Activated CD8-positive, alpha-beta memory T cell treated with anti-CD3 and anti-CD28 coated beads, Interleukin-2, amount 10 ng/mL, durations not matched to agents 7 days and 5 days (primary cell): ENCODE results near the gene NLRC5. TPM values are rescaled to one million over a fixed set of nuclear protein-coding genes. Genes with fewer than 3 reads are reported as not detected.
A peak's percentile ranks its signal among the peaks of the same experiment; 100 is the strongest.
"Not testable (repeated sequence)": the region's sequence is repeated elsewhere in the genome, so short reads cannot be mapped to it uniquely, and the experiment has no call there.

ENCODE experiments used
- ATAC-seq: fragments of 150-1000 bp; cut with Tn5 transposase; one replicate; pipeline ENCODE4 v1.10.0; 2021; ENCODE audit warnings: moderate library complexity
- CTCF ChIA-PET: fragments of 350-600 bp; sonication (Branson Sonifier 250); formaldehyde crosslinking; loops from one replicate; lab custom pipeline; 2021; ENCODE audit warnings: antibody characterized with exemption; lab: Charles Lee
- DNase-seq: peaks from one replicate; pipeline ENCODE4 v3.0.0-alpha.2; 2020
- H3K27ac Mint-ChIP-seq: one replicate; pipeline ENCODE4 v1.8.0; 2021; ENCODE audit warnings: mild to moderate bottlenecking, mixed read lengths
- H3K27me3 Mint-ChIP-seq: one replicate; pipeline ENCODE4 v1.8.0; 2021; ENCODE audit warnings: mixed read lengths
- H3K36me3 Mint-ChIP-seq: one replicate; pipeline ENCODE4 v1.8.0; 2021; ENCODE audit warnings: mild to moderate bottlenecking, mixed read lengths
- H3K4me1 Mint-ChIP-seq: one replicate; pipeline ENCODE4 v1.8.0; 2021; ENCODE audit warnings: mixed read lengths
- H3K4me3 Mint-ChIP-seq: one replicate; pipeline ENCODE4 v1.8.0; 2021; ENCODE audit warnings: mild to moderate bottlenecking, moderate library complexity, mixed read lengths
- H3K9me3 Mint-ChIP-seq: one replicate; pipeline ENCODE4 v1.8.0; 2022; ENCODE audit warnings: low read depth, mixed read lengths
- total RNA-seq, 2 experiments: library from RNA; stranded (reverse); gene quantifications; one replicate each; pipeline ENCODE4 v1.2.3, GENCODE V29; 2021

The NLRC5 gene
- total RNA-seq, 2 experiments from 2014 or later, result 156 to 287 TPM

DNA sequence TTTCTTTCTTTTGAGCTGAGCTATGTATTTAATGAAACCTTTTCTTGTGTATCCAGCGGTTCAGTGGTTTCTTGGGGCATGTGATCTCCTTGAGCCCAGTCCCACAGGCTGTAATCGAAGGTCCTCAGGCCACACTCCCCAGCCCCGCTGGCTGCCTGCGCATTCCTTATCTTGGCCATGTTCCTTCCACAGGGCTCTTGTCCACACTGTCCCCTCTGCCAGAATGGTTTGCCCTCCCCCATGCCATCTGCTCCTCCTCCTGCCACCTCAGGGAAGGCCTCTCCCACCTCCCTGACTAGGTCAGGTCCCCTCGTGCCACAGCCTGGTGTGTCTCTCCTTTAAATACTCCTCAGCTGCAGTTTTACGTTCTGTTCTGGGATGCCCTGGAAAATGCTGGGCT lies 12.1 kb upstream of the NLRC5 start:
- Mint-ChIP-seq H3K4me1 (peaks cover 29% of the 10 kb centered on the region), H3K36me3 (peaks cover 11% of the 10 kb centered on the region), H3K27ac (no peak overlapping the region), H3K4me3 (no peak overlapping the region), H3K9me3 (no peaks in the 10 kb centered on the region), H3K27me3 (no peaks in the 10 kb centered on the region)
- ATAC-seq (no peak), DNase-seq (no peak)
- CTCF ChIA-PET, result interaction anchor here (0.9 to 6.3 kb wide), 3 partner anchors 11 to 18 kb away, joined by 3 to 59 read pairs (median 3); no protein-coding TSS in a partner anchor

DNA sequence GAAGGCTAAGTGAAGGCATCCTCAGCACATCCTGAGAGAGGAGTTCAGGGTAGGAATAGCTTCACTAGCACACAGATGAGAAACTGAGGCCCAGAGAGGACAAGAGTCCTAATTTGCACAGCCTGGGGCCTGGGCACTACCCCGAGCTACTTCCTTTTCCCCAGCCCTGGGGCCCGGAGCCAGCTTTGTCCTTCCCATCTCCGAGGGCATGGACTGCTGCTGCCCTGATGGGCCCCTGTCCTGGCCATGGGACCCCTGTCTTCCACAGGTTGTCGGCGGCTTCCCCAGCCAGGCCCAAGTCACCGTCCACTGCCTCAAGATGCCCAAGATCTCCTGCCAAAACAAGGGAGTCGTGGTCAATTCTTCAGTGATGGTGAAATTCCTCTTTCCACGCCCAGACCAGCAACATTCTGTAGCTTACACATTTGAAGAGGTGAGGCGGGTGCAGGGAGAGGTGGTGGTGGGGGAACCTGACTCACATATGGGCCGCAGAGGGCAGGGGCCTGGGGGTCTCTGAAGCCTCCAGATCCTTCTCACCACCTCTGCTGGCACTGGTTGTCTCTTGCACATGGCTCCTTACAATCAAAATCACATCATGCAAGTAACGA lies 11.4 kb upstream of the NLRC5 start:
- ATAC-seq (no peak), DNase-seq (no peak)
- Mint-ChIP-seq H3K27me3 (no peaks in the 10 kb centered on the region), H3K27ac (no peak overlapping the region), H3K4me1 (peaks cover 33% of the 10 kb centered on the region), H3K36me3 (peaks cover 16% of the 10 kb centered on the region), H3K4me3 (no peak overlapping the region), H3K9me3 (no peaks in the 10 kb centered on the region)
- CTCF ChIA-PET, result interaction anchor here (0.9 to 6.3 kb wide), 3 partner anchors 13 to 89 kb away, joined by 3 to 59 read pairs (median 3); no protein-coding TSS in a partner anchor

DNA sequence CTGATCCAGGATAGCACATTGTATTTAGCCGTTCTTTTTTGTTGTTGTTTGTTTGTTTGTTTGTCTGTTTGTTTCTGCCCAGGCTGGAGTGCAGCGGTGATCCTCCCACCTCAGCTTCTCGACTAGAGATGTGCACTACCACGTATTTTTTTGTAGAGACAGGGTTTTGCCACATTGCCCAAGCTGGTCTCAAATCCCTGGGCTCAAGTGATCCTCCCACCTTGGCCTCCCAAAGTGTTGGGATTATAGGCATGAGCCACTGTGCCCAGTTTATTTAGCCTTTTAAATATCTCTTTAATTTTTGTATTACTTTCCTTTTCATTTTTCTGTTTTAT lies 9.2 kb upstream of the NLRC5 start:
- Mint-ChIP-seq H3K27ac (no peak overlapping the region), H3K27me3 (no peaks in the 10 kb centered on the region), H3K4me1 (peaks cover 41% of the 10 kb centered on the region), H3K4me3 (no peak overlapping the region), H3K9me3 (no peaks in the 10 kb centered on the region), H3K36me3 (peaks cover 29% of the 10 kb centered on the region)
- no peak for DNase-seq
- CTCF ChIA-PET, result interaction anchor here (1.2 to 1.4 kb wide), 4 partner anchors 10 to 44 kb away, joined by 3 to 5 read pairs (median 4); no protein-coding TSS in a partner anchor
- ATAC-seq, result no peak

- no peaks in the 10 kb centered on the region for H3K27me3 Mint-ChIP-seq
- H3K9me3 Mint-ChIP-seq, result no peaks in the 10 kb centered on the region
- ATAC-seq (no peak), DNase-seq (no peak)
- H3K4me3 Mint-ChIP-seq, result no peak overlapping the region
- CTCF ChIA-PET, result interaction anchor here (1.2 to 1.4 kb wide), 3 partner anchors 11 to 17 kb away, joined by 4 to 5 read pairs (median 5); no protein-coding TSS in a partner anchor
- H3K36me3 Mint-ChIP-seq, result peaks cover 29% of the 10 kb centered on the region
- H3K27ac Mint-ChIP-seq, result no peak overlapping the region
- peaks cover 45% of the 10 kb centered on the region for H3K4me1 Mint-ChIP-seq
Measured at GRCh38 chr16:56980792-56981724, 8.3 kb upstream of the NLRC5 start.

DNA sequence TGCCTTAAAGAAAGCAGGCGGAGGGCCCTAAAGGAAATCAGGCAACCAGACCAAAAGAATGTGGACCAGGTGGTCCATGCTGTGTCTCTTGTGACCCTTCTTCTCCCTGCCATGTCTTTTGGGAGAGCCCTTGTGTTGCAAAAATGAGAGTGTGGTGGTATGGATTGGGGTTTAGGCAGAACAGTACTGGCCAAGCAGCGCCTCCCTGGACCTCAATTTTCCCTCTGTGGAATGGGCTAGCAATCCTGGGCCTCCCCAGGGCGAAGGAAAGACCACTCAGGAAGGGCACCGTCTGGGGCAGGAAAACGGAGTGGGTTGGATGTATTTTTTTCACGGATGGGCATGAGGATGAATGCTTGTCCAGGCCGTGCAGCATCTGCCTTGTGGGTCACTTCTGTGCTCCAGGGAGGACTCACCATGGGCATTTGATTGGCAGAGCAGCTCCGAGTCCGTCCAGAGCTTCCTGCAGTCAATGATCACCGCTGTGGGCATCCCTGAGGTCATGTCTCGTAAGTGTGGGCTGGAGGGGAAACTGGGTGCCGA lies 7.6 kb upstream of the NLRC5 start:
- H3K27ac Mint-ChIP-seq, result no peak overlapping the region
- H3K36me3 Mint-ChIP-seq, result peaks cover 29% of the 10 kb centered on the region
- no peak overlapping the region for H3K4me3 Mint-ChIP-seq
- H3K27me3 Mint-ChIP-seq, result no peaks in the 10 kb centered on the region
- DNase-seq (no peak), ATAC-seq (no peak)
- peaks cover 46% of the 10 kb centered on the region for H3K4me1 Mint-ChIP-seq
- no peaks in the 10 kb centered on the region for H3K9me3 Mint-ChIP-seq
- CTCF ChIA-PET, result interaction anchor here (1.2 to 8.7 kb wide), 2 partner anchors 8 to 16 kb away, joined by 3 to 75 read pairs; no protein-coding TSS in a partner anchor

- H3K4me3 Mint-ChIP-seq, result no peak overlapping the region
- CTCF ChIA-PET, result interaction anchor here (1.1 to 8.7 kb wide), 3 partner anchors 9 to 44 kb away, joined by 3 to 75 read pairs (median 3); no protein-coding TSS in a partner anchor
- DNase-seq, result no peak
- H3K4me1 Mint-ChIP-seq, result peaks cover 54% of the 10 kb centered on the region
- no peaks in the 10 kb centered on the region for H3K27me3 Mint-ChIP-seq
- no peak for ATAC-seq
- H3K36me3 Mint-ChIP-seq, result peaks cover 32% of the 10 kb centered on the region
- no peaks in the 10 kb centered on the region for H3K9me3 Mint-ChIP-seq
- no peak overlapping the region for H3K27ac Mint-ChIP-seq
Measured at GRCh38 chr16:56982695-56983094, 6.7 kb upstream of the NLRC5 start.

GRCh38 chr16:56983211-56983751 lies 6.1 kb upstream of the NLRC5 start:
- Mint-ChIP-seq H3K27me3 (no peaks in the 10 kb centered on the region), H3K4me3 (no peak overlapping the region), H3K4me1 (peaks cover 59% of the 10 kb centered on the region), H3K36me3 (peaks cover 32% of the 10 kb centered on the region), H3K27ac (no peak overlapping the region), H3K9me3 (no peaks in the 10 kb centered on the region)
- DNase-seq, result no peak
- CTCF ChIA-PET, result interaction anchor here (1.1 to 8.7 kb wide), 5 partner anchors 10 to 59 kb away, joined by 3 to 75 read pairs (median 5); no protein-coding TSS in a partner anchor
- ATAC-seq, result no peak

GRCh38 chr16:56984639-56985038 lies 4.7 kb upstream of the NLRC5 start:
- no peak for ATAC-seq
- H3K36me3 Mint-ChIP-seq, result peaks cover 36% of the 10 kb centered on the region
- CTCF ChIA-PET, result interaction anchor here (0.9 to 8.7 kb wide), 4 partner anchors 19 to 57 kb away, joined by 3 to 75 read pairs (median 6); no protein-coding TSS in a partner anchor
- H3K9me3 Mint-ChIP-seq, result no peaks in the 10 kb centered on the region
- H3K4me1 Mint-ChIP-seq, result peaks cover 61% of the 10 kb centered on the region
- H3K4me3 Mint-ChIP-seq, result no peak overlapping the region
- DNase-seq, result no peak
- no peaks in the 10 kb centered on the region for H3K27me3 Mint-ChIP-seq
- H3K27ac Mint-ChIP-seq, result peak overlapping the region; percentile 21

- Mint-ChIP-seq H3K36me3 (peaks cover 38% of the 10 kb centered on the region), H3K27ac (peak overlapping the region; percentile 56), H3K4me1 (peaks cover 58% of the 10 kb centered on the region), H3K4me3 (no peak overlapping the region), H3K9me3 (no peaks in the 10 kb centered on the region), H3K27me3 (no peaks in the 10 kb centered on the region)
- no peak for ATAC-seq
- DNase-seq, result no peak
- CTCF ChIA-PET, result interaction anchor here (1.5 to 8.7 kb wide), 2 partner anchors 20 to 34 kb away, joined by 5 to 75 read pairs; no protein-coding TSS in a partner anchor
Measured at GRCh38 chr16:56985288-56985961, 3.9 kb upstream of the NLRC5 start.

DNA sequence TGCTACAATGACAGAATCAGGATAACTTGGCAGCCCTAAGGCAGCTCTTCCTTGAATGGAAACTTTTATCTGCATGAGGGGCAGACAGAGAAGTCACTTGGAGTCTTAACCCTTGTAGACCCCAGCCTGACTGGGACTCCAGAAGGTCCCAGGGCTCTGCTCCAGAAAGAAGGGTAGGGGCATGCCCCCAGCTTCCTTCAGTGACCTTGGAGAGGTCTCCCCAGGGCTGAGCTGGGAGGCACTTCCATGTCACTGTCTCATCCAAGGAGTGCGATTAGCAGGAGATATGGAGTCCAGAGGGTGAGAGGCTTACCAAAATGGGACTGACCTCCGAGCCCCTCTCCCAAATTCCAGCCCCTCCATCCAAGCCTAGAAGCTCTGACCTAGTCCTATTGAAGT lies 3.4 kb upstream of the NLRC5 start:
- Mint-ChIP-seq H3K27ac (peak overlapping the region; percentile 56), H3K36me3 (peaks cover 40% of the 10 kb centered on the region), H3K4me3 (no peak overlapping the region), H3K9me3 (no peaks in the 10 kb centered on the region), H3K27me3 (no peaks in the 10 kb centered on the region), H3K4me1 (peaks cover 56% of the 10 kb centered on the region)
- CTCF ChIA-PET, result interaction anchor here (1.5 to 8.7 kb wide), 2 partner anchors 20 to 34 kb away, joined by 5 to 75 read pairs; no protein-coding TSS in a partner anchor
- ATAC-seq (no peak), DNase-seq (no peak)

GRCh38 chr16:56986361-56986760 lies 3.0 kb upstream of the NLRC5 start:
- Mint-ChIP-seq H3K9me3 (no peaks in the 10 kb centered on the region), H3K36me3 (peaks cover 41% of the 10 kb centered on the region), H3K4me3 (no peak overlapping the region), H3K4me1 (peaks cover 53% of the 10 kb centered on the region), H3K27me3 (no peaks in the 10 kb centered on the region), H3K27ac (peak overlapping the region; percentile 77)
- DNase-seq (no peak), ATAC-seq (no peak)
- CTCF ChIA-PET, result interaction anchor here (1.5 to 8.7 kb wide), 2 partner anchors 21 to 35 kb away, joined by 5 to 75 read pairs; no protein-coding TSS in a partner anchor

GRCh38 chr16:56986908-56987307 lies 2.4 kb upstream of the NLRC5 start:
- peak overlapping the region; percentile 77 for H3K27ac Mint-ChIP-seq
- not testable (repeated sequence) for H3K9me3 Mint-ChIP-seq, ATAC-seq, DNase-seq, H3K27me3 Mint-ChIP-seq
- H3K36me3 Mint-ChIP-seq, result peaks cover 40% of the 10 kb centered on the region
- CTCF ChIA-PET, result interaction anchor here (1.5 to 8.7 kb wide), 2 partner anchors 21 to 35 kb away, joined by 5 to 75 read pairs; no protein-coding TSS in a partner anchor
- peak overlapping the region; percentile 99 for H3K4me3 Mint-ChIP-seq
- H3K4me1 Mint-ChIP-seq, result peaks cover 51% of the 10 kb centered on the region
